8988T (cell line): ENCODE data around the gene PSENEN.
"Not testable (repeated sequence)": the region's sequence is repeated elsewhere in the genome, so short reads cannot be mapped to it uniquely, and the experiment has no call there.

Experiments used
- DNase-seq: peaks from one replicate; pipeline ENCODE4 v3.0.0; 2011

PSENEN gene

DNA sequence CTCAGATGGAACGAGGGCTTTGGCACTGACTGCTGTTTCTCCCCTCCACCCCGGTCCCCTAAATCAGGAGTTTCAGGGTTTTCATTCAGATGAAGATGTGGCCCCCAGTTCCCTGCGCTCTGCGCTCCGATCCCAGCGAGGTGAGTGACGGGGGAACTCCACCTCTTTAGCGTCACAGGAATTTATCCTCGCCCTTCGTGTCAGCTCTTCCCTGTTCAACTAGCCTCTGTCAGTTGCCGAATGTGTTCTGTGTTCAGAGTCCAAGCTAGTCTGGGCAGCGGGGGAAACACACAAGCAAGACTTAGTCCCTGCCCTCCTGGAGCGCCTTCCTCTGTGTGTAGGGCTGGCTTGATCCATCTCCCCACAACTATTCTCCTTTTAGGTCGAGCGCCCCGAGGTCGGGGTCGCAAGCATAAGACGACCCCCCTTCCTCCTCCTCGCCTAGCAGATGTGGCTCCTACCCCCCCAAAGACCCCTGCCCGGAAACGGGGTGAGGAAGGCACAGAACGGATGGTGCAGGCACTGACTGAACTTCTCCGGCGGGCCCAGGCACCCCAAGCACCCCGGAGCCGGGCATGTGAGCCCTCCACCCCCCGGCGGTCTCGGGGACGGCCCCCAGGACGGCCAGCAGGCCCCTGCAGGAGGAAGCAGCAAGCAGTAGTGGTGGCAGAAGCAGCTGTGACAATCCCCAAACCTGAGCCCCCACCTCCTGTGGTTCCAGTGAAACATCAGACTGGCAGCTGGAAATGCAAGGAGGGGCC lies 25.9 kb upstream of the PSENEN start:
- no peak for DNase-seq

DNA sequence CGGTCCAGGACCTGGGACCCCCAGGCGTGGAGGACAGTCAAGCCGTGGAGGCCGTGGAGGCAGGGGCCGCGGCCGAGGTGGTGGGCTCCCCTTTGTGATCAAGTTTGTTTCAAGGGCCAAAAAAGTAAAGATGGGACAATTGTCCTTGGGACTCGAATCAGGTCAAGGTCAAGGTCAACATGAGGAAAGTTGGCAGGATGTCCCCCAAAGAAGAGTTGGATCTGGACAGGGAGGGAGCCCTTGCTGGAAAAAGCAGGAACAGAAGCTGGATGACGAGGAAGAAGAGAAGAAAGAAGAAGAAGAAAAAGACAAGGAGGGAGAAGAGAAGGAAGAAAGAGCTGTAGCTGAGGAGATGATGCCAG lies 25.3 kb upstream of the PSENEN start:
- DNase-seq: no peak

DNA sequence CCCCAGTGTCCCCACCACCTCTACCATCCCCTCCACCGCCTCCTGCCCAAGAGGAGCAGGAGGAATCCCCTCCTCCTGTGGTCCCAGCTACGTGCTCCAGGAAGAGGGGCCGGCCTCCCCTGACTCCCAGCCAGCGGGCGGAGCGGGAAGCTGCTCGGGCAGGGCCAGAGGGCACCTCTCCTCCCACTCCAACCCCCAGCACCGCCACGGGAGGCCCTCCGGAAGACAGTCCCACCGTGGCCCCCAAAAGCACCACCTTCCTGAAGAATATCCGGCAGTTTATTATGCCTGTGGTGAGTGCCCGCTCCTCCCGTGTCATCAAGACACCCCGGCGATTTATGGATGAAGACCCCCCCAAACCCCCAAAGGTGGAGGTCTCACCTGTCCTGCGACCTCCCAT lies 24.8 kb upstream of the PSENEN start:
- no peak for DNase-seq

DNA sequence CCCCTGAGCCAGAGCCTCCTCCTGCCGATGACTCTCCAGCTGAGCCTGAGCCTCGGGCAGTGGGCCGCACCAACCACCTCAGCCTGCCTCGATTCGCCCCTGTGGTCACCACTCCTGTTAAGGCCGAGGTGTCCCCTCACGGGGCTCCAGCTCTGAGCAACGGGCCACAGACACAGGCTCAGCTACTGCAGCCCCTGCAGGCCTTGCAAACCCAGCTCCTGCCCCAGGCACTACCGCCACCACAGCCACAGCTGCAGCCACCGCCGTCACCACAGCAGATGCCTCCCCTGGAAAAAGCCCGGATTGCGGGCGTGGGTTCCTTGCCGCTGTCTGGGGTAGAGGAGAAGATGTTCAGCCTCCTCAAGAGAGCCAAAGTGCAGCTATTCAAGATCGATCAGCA lies 24.1 kb upstream of the PSENEN start:
- no peak for DNase-seq

DNA sequence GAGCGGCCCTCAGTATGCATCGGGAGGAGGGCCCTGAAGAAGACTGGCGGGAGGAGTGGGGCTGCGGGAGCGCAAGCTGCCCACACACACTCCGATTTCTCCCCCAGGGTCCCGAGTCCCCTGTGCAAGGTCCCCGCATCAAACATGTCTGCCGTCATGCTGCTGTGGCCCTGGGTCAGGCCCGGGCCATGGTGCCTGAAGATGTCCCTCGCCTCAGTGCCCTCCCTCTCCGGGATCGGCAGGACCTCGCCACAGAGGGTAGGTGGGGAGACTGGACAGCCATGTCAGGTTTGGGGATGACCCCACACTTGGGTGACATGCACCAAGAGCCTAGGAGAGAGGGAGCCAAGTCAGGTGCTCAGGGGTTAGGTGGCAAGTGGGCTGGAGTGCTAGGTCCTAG lies 23.0 kb upstream of the PSENEN start:
- DNase-seq: no peak

DNA sequence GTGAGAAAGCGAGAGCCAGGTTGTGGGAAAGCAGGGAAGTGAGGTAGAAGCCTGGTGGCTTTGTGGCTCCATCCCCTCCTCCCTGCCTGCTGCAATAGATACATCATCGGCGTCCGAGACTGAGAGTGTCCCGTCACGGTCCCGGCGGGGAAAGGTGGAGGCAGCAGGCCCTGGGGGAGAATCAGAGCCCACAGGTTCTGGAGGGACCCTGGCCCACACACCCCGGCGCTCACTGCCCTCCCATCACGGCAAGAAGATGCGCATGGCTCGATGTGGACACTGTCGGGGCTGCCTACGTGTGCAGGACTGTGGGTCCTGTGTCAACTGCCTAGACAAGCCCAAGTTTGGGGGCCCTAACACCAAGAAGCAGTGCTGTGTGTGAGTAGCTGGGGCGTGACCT lies 22.6 kb upstream of the PSENEN start:
- no peak for DNase-seq

DNA sequence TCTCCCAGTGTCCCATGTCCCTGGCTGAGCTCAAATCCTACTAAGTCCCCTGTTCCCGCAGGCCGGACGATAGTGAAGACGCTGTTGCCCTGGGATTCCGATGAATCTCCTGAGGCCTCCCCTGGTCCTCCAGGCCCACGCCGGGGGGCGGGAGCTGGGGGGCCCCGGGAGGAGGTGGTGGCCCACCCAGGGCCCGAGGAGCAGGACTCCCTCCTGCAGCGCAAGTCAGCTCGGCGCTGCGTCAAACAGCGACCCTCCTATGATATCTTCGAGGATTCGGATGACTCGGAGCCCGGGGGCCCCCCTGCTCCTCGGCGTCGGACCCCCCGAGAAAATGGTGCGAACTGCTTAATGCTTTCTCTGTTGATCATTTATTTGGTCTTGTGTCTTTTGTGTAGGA lies 21.8 kb upstream of the PSENEN start:
- no peak for DNase-seq

DNA sequence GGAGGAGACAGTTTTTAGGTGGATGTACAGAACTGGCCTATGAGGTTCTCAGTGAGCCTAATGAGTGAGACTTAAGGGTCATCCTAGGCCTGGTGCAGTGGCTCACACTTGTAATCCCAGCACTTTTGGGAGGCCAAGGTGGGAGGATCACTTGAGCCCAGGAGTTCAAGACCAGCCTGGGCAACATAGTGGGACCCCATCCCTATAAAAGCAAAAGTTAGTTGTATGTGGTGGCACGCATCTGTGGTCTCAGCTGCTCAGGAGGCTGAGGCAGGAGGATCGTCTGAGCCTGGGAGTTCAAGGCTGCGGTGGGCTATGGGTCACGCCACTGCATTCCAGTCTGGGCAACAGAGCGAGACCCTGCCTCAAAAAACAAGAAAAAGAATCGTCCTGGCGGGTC lies 21.3 kb upstream of the PSENEN start:
- DNase-seq: not testable (repeated sequence)

DNA sequence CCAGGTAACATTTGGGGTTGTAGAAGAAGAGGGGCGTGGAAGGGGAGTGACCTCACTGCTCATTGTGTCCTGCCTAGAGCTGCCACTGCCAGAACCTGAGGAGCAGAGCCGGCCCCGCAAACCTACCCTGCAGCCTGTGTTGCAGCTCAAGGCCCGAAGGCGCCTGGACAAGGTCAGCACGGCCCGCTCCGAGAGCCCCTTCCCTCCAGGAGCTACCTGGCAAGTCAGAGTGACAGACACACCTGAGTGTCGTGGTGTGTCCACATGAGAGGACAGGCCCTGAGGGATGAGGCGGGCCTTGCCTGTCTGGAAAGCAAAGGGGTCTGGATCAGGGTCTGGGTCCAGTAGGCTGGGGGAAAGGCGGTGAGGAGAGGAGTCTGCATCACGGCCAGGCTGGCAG lies 20.9 kb upstream of the PSENEN start:
- no peak for DNase-seq

DNA sequence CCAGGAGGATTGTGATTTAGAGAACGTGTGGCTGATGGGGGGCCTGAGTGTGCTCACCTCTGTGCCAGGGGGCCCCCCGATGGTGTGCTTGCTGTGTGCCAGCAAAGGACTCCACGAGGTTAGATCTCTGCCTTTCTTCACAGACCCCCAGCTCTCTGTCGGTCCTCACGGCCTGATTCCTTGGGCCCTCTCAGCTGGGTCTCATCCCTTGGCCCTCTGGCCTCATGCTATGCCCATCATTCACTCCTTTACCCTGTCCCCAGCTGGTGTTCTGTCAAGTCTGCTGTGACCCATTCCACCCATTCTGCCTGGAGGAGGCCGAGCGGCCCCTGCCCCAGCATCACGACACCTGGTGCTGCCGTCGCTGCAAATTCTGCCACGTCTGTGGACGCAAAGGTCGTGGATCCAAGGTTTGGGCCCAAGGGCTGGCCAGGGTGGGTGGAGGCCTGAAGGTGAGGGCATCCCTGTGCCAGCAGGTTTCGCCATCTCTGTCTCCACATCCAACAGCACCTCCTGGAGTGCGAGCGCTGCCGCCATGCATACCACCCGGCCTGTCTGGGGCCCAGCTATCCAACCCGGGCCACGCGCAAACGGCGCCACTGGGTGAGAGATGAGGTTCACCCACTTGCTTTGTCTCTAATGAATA lies 20.1 kb upstream of the PSENEN start:
- no peak for DNase-seq

DNA sequence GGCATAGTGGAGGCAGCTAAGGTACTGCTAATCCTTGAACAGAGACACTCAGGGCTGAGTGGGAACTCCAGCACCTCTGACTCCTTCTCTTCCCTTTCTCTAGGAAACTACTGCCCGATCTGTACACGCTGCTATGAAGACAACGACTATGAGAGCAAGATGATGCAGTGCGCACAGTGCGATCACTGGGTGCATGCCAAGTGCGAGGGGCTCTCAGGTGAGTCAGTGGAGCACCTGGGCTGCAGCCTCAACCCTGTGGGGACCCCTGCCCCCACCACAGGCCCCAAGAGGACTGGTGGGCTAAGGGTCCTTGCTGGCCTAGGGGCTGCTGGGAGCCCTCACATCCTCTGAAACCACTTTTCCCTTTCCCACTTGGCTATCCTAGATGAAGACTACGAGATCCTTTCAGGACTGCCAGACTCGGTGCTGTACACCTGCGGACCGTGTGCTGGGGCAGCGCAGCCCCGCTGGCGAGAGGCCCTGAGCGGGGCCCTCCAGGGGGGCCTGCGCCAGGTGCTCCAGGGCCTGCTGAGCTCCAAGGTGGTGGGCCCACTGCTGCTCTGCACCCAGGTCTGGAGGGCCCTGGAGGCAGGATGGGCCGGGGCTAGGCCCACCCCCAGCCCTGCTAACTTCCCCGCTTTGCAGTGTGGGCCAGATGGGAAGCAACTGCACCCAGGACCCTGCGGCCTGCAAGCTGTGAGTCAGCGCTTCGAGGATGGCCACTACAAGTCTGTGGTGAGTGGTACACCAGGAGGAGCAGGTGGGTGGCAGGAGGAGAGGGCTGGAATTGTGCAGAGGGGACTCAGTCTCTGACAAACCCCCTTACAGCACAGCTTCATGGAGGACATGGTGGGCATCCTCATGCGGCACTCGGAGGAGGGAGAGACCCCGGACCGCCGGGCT lies 18.1 kb upstream of the PSENEN start:
- no peak for DNase-seq

DNA sequence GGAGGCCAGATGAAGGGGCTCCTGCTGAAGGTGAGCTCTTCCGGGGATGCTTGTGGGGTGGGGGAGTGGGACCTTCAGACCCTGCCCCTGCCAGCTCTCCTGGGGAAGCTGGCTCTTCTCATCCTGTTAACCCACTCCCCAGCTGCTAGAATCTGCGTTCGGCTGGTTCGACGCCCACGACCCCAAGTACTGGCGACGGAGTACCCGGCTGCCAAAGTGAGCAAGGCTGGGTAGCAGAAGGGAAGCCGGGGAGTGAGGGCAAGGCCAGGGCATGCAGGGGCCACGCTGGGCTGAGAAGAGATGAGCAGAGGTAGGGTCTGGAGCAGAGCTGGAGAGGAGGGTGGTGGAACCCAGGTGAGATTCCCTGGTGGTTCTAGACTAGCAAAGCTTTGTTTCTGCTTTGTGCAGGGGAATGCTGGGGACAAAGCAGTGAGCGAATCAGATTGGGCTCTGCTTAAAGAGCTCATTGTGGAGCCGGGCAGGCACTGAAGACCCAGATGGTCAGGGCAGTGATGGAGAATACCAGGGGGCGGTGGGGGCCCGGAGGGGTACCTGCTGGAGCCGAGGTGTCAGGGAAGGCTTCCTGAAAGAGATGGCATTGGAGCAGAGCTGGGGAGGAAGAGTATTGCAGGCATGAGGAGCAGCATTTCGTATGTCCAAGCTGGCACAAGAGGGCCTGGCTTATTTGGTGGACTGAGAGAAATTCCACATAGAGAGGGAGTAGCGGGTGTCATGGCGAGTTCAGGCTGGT lies 17.3 kb upstream of the PSENEN start:
- DNase-seq: no peak

DNA sequence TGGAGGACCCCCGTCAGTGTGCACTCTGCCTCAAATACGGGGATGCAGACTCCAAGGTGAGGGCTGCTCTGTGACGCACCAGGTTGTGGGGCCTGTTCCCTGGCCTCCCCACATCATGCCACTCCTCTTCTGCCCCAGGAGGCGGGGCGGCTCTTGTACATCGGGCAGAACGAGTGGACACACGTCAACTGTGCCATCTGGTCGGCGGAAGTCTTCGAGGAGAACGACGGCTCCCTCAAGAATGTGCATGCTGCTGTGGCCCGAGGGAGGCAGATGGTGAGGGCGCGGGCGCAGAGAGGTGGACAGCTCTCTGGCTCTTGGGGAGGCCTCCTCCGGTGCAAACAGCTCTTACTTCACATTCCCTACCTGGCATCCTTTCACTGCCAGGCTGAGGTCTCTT lies 16.4 kb upstream of the PSENEN start:
- no peak for DNase-seq

DNA sequence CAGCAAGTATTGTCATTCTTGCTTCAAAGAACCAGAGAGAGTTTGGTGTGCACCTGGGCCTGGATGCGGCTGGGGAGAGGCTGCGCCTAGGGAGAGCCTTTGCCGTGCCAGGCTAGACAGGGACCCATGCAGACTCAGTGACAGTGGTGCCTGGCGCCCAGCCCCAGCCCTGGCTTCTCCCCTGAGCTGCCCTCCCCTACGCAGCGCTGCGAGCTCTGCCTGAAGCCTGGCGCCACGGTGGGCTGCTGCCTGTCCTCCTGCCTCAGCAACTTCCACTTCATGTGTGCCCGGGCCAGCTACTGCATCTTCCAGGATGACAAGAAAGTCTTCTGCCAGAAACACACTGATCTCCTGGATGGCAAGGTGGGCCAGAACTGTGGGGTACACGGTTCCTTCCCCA lies 15.7 kb upstream of the PSENEN start:
- DNase-seq: no peak

DNA sequence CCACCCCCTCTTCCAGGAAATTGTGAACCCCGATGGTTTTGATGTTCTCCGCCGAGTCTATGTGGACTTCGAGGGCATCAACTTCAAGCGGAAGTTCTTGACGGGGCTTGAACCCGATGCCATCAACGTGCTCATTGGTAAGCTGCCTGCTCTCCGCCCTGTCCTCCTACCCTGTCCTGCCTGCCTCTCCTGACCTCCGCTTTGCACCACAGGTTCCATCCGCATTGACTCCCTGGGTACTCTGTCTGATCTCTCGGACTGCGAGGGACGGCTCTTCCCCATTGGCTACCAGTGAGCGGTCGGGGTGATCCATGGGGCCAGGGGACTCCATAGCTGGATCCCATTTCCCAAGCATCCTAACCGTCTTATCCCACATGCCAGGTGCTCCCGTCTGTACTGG lies 15.1 kb upstream of the PSENEN start:
- no peak for DNase-seq

DNA sequence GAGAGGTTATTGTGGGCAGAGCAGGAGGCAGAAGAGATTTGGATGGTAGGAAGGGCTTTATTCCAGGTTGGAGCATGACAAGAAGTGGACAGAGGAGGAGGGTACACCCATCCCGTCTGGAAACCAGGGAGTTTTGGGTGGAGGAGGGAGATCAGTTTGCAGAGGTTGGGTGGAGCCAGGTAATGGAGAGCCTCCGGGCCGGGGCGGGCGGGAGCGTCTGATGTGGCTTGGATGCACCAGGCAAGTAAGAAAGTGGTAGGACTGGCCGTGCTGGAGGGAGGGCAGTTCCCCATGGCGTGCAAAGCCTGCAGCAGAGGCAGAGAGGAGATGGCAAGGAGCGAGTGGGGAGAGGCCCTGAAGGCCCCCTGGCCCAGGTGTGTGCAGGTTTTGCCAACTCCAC lies 14.1 kb upstream of the PSENEN start:
- DNase-seq: no peak

DNA sequence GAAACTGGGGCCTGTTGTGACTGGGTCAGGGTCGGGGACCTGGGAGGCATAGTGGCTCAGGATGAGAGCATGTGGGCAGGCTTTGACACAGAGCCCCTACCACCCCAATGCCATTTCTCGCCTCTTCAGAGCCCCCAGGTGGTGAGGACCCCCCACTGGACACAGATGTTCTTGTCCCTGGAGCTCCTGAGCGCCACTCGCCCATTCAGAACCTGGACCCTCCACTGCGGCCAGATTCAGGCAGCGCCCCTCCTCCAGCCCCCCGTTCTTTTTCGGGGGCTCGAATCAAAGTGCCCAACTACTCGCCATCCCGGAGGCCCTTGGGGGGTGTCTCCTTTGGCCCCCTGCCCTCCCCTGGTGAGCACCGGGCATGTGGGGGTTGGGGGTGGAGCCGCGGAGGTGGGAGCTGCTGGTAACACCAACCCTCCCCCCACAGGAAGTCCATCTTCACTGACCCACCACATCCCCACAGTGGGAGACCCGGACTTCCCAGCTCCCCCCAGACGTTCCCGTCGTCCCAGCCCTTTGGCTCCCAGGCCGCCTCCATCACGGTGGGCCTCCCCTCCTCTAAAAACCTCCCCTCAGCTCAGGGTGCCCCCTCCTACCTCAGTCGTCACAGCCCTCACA lies 13.6 kb upstream of the PSENEN start:
- no peak for DNase-seq

DNA sequence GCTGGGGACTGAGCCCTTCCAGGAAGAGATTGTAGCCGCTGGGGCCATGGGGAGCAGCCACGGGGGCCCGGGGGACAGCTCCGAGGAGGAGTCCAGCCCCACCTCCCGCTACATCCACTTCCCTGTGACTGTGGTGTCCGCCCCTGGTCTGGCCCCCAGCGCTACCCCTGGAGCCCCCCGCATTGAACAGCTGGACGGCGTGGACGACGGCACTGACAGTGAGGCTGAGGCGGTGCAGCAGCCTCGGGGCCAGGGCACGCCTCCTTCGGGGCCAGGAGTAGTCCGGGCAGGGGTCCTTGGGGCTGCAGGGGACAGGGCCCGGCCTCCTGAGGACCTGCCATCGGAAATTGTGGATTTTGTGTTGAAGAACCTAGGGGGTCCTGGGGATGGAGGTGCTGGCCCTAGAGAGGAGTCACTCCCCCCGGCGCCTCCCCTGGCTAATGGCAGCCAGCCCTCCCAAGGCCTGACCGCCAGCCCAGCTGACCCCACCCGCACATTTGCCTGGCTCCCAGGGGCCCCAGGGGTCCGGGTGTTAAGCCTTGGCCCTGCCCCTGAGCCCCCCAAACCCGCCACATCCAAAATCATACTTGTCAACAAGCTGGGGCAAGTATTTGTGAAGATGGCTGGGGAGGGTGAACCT lies 12.8 kb upstream of the PSENEN start:
- no peak for DNase-seq

DNA sequence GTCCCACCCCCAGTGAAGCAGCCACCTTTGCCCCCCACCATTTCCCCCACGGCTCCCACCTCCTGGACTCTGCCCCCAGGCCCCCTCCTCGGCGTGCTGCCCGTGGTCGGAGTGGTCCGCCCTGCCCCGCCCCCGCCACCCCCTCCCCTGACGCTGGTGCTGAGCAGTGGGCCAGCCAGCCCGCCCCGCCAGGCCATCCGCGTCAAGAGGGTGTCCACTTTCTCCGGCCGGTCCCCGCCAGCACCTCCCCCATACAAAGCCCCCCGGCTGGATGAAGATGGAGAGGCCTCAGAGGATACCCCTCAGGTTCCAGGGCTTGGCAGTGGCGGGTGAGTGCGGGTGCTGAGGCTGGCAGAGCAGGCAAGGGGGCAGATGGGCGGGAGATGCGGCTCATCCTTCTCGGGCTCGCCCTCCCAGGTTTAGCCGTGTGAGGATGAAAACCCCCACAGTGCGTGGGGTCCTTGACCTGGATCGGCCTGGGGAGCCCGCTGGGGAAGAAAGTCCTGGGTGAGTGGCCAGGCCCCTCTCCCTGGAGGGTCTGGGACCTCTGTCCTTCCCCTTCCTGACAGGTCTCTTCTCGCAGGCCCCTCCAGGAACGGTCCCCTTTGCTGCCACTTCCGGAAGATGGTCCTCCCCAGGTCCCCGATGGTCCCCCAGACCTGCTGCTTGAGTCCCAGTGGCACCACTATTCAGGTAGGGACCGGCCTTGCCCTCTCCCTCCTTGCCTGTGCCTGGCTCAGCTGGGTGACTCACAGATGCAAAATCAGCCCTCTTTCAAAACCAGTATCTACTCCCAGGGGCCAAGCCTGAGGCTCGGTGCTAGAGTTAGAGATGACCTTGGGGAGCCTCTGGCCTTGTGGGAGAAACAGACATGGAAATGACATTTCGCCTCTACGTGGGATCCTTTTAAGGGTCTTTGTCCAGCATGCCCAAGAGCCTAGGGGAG lies 12.0 kb upstream of the PSENEN start:
- no peak for DNase-seq

DNA sequence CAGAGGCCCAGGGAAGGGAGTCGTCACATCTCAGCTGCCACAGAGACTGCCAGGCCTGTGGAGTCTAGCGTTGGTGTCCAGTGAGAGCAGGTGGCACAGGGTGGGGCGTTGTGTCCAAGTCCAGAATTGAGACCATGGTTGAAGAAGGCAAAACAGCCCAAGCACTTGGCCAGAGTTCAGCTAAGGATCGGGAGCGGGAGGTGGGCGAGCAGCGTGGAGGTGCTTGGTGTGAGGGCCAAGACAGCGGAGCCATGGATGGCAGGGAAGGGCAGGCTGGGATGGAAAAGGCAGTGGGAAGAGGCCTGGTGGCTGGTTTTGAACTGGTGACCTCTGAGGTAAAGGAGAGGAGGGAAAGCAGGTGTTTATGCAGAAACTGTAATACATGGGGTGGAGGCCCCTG lies 11.2 kb upstream of the PSENEN start:
- DNase-seq: no peak

DNA sequence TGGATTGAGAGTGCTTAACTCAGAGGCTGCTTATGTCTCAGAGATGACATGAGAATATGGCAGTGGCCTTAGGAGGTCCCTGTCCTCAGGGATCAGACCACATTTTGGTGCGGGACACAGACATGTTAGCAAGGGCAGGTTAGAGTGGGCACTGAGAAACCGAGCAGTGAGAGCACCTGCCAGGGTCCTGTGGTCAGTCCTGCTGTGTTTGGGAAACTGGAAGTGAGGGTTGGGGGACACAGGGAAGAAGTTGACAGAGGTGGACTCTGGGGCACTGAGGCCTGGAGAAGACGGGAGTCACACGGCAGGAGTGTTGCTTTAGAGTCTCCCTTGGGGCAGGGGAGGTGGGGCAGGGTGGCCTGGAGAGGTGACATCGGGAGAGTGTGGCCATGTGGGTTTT lies 10.6 kb upstream of the PSENEN start:
- no peak for DNase-seq
